ENCODE data around the gene NCF2. TPM values are rescaled to one million over a fixed set of nuclear protein-coding genes. Genes with fewer than 3 reads are reported as not detected.

The NCF2 gene
- total RNA-seq, 1 experiment from 2014 or later, result not detected

- Histone ChIP-seq H3K4me3 (ENCODE audit: low read depth, low read length, poor library complexity, severe bottlenecking) (no peak overlapping the region), H3K4me1 (ENCODE audit: insufficient read depth, low read length, poor library complexity, severe bottlenecking) (peaks cover 6% of the 10 kb centered on the region), H3K9me3 (ENCODE audit: low read depth, low read length, poor library complexity, severe bottlenecking) (no peaks in the 10 kb centered on the region), H3K27me3 (replicated peaks; ENCODE audit: insufficient read depth, low read depth, low read length, poor library complexity) (no peaks in the 10 kb centered on the region), H3K27ac (ENCODE audit: low read depth, low read length, poor library complexity, severe bottlenecking) (no peak overlapping the region), H3K36me3 (ENCODE audit: insufficient read depth, low read length, poor library complexity, severe bottlenecking) (no peaks in the 10 kb centered on the region)
- DNase-seq (ENCODE audit: low spot score), result no peak
- POLR2A ChIA-PET (ENCODE audit: low non-redundant PET), result no interaction called here
- TF ChIP-seq CTCF (conservative IDR thresholded peaks at IDR 0.05; ENCODE audit: low read depth, low read length) (no peak), EZH2 (IDR thresholded peaks at IDR 0.05; ENCODE audit: borderline replicate concordance, low read depth, low read length, poor library complexity, severe bottlenecking) (no peak)
- CTCF ChIA-PET, result no interaction called here
- no TSS peak for BruUV-seq (replicated peaks)
- intact Hi-C loops (cut with micrococcal nuclease; ENCODE audit: unreplicated experiment), result no loop called here
Observed at GRCh38 chr1:183604815-183605214, 14.6 kb upstream of the NCF2 start.

- Histone ChIP-seq H3K27ac (ENCODE audit: low read depth, low read length, poor library complexity, severe bottlenecking) (no peak overlapping the region), H3K4me3 (ENCODE audit: low read depth, low read length, poor library complexity, severe bottlenecking) (no peak overlapping the region), H3K36me3 (ENCODE audit: insufficient read depth, low read length, poor library complexity, severe bottlenecking) (no peaks in the 10 kb centered on the region), H3K9me3 (ENCODE audit: low read depth, low read length, poor library complexity, severe bottlenecking) (no peaks in the 10 kb centered on the region), H3K27me3 (replicated peaks; ENCODE audit: insufficient read depth, low read depth, low read length, poor library complexity) (no peaks in the 10 kb centered on the region), H3K4me1 (ENCODE audit: insufficient read depth, low read length, poor library complexity, severe bottlenecking) (peaks cover under 1% of the 10 kb centered on the region)
- POLR2A ChIA-PET (ENCODE audit: low non-redundant PET), result no interaction called here
- TF ChIP-seq EZH2 (IDR thresholded peaks at IDR 0.05; ENCODE audit: borderline replicate concordance, low read depth, low read length, poor library complexity, severe bottlenecking), result no peak
- intact Hi-C loops (cut with micrococcal nuclease; ENCODE audit: unreplicated experiment), result no loop called here
- DNase-seq (ENCODE audit: low spot score), result peak; percentile 21
- CTCF ChIA-PET, result no interaction called here
- no TSS peak for BruUV-seq (replicated peaks)
Observed at GRCh38 chr1:183604038-183604808, 14.0 kb upstream of the NCF2 start.

GRCh38 chr1:183602510-183602909 is 12.3 kb upstream of the NCF2 start:
- ChIA-PET CTCF (no interaction called here), POLR2A (ENCODE audit: low non-redundant PET) (no interaction called here)
- no peak for TF ChIP-seq CTCF (conservative IDR thresholded peaks at IDR 0.05; ENCODE audit: low read depth, low read length)
- TF ChIP-seq EZH2 (IDR thresholded peaks at IDR 0.05; ENCODE audit: borderline replicate concordance, low read depth, low read length, poor library complexity, severe bottlenecking), result no peak

GRCh38 chr1:183600634-183601033 is 10.4 kb upstream of the NCF2 start:
- Histone ChIP-seq H3K4me1 (ENCODE audit: insufficient read depth, low read length, poor library complexity, severe bottlenecking) (no peaks in the 10 kb centered on the region), H3K9me3 (ENCODE audit: low read depth, low read length, poor library complexity, severe bottlenecking) (no peaks in the 10 kb centered on the region), H3K27ac (ENCODE audit: low read depth, low read length, poor library complexity, severe bottlenecking) (no peak overlapping the region), H3K36me3 (ENCODE audit: insufficient read depth, low read length, poor library complexity, severe bottlenecking) (no peaks in the 10 kb centered on the region), H3K27me3 (replicated peaks; ENCODE audit: insufficient read depth, low read depth, low read length, poor library complexity) (no peaks in the 10 kb centered on the region), H3K4me3 (ENCODE audit: low read depth, low read length, poor library complexity, severe bottlenecking) (no peak overlapping the region)
- intact Hi-C loops (cut with micrococcal nuclease; ENCODE audit: unreplicated experiment), result no loop called here
- ChIA-PET CTCF (no interaction called here), POLR2A (ENCODE audit: low non-redundant PET) (no interaction called here)
- TF ChIP-seq EZH2 (IDR thresholded peaks at IDR 0.05; ENCODE audit: borderline replicate concordance, low read depth, low read length, poor library complexity, severe bottlenecking), result no peak
- TF ChIP-seq CTCF (conservative IDR thresholded peaks at IDR 0.05; ENCODE audit: low read depth, low read length), result no peak
- DNase-seq (ENCODE audit: low spot score), result no peak
- no TSS peak for BruUV-seq (replicated peaks)

More at GRCh38 chr1:183602510-183602909, 12.3 kb upstream of the NCF2 start:
- Histone ChIP-seq H3K27me3 (replicated peaks; ENCODE audit: insufficient read depth, low read depth, low read length, poor library complexity) (no peaks in the 10 kb centered on the region), H3K4me3 (ENCODE audit: low read depth, low read length, poor library complexity, severe bottlenecking) (no peak overlapping the region), H3K9me3 (ENCODE audit: low read depth, low read length, poor library complexity, severe bottlenecking) (no peaks in the 10 kb centered on the region), H3K27ac (ENCODE audit: low read depth, low read length, poor library complexity, severe bottlenecking) (no peak overlapping the region), H3K4me1 (ENCODE audit: insufficient read depth, low read length, poor library complexity, severe bottlenecking) (no peaks in the 10 kb centered on the region), H3K36me3 (ENCODE audit: insufficient read depth, low read length, poor library complexity, severe bottlenecking) (no peaks in the 10 kb centered on the region)
- BruUV-seq (replicated peaks), result no TSS peak
- intact Hi-C loops (cut with micrococcal nuclease; ENCODE audit: unreplicated experiment), result no loop called here
- no peak for DNase-seq (ENCODE audit: low spot score)

All from A673 (cell line).